Transverse colon (tissue), 4 donors: Measurements from ENCODE around the gene MYADML2. TPM values are rescaled to one million over a fixed set of nuclear protein-coding genes. Genes with fewer than 3 reads are reported as not detected.
A peak's percentile ranks its signal among the peaks of the same experiment; 100 is the strongest.

Experiments
- DNase-seq: peaks from one replicate; pipeline ENCODE4 v3.0.0-alpha.2; 2019
- H3K27ac ChIP-seq, 4 donors: fragments of 200-600 bp; sonication (generic); 2 replicates each; pipeline ENCODE4 v1.5.1; 2016 to 2018; ENCODE audit warnings: inconsistent platforms in 4 of 4
- H3K27me3 ChIP-seq: fragments of 200-600 bp; sonication (generic); 2 replicates; pipeline ENCODE4 v1.5.1; 2017; ENCODE audit warnings: inconsistent platforms
- H3K36me3 ChIP-seq, 4 donors: fragments of 200-600 bp; sonication (generic); 2 replicates each; pipeline ENCODE4 v1.5.1; 2017 to 2019; ENCODE audit warnings: inconsistent platforms in 4 of 4
- H3K4me1 ChIP-seq, 4 donors: fragments of 200-600 bp; sonication (generic); 2 replicates each; pipeline ENCODE4 v1.5.1; 2017 to 2020; ENCODE audit warnings: inconsistent platforms in 4 of 4
- H3K4me3 ChIP-seq, 4 donors: fragments of 200-600 bp; sonication (generic); 1 replicate in 1 of 4; 2 replicates in 3 of 4; pipeline versions ENCODE4 v1.5.1 to v1.6.1; 2017 to 2019; ENCODE audit warnings: inconsistent platforms in 4 of 4
- H3K9me3 ChIP-seq, 2 donors: fragments of 200-600 bp; sonication (generic); 2 replicates each; pipeline ENCODE4 v1.5.1; 2017 to 2019; ENCODE audit warnings: inconsistent platforms in 2 of 2
- EP300 ChIP-seq: sonication (generic); formaldehyde crosslinking; IDR thresholded peaks from one replicate; pipeline ENCODE4 v1.6.1; 2017; ENCODE audit warnings: antibody characterized with exemption, low read depth
- POLR2A ChIP-seq: fragments of 450-650 bp; IDR thresholded peaks from one replicate; pipeline ENCODE4 v1.6.1; 2016; ENCODE audit warnings: antibody characterized with exemption, mild to moderate bottlenecking, moderate library complexity
- POLR2AphosphoS5 ChIP-seq, 3 donors: sonication (generic); formaldehyde crosslinking; IDR thresholded peaks; one replicate each; pipeline ENCODE4 v1.6.1; 2016; ENCODE audit warnings: antibody characterized with exemption in 3 of 3
- WGBS, 2 donors: methylation state at CpG; one replicate each; pipeline ENCODE4 v1.1.5; 2018; ENCODE audit warnings: low coverage in 1 of 2; 5-methylcytosine and 5-hydroxymethylcytosine counted together
- in situ Hi-C, 4 donors: fragments of 200-750 bp; cut with MboI; loops; one replicate each; pipeline versions ENCODE4 v1.15.0 to v1.15.1; 2017; ENCODE audit warnings: low sequenced_read_pairs in 3 of 4, low pct_ligation_motif_present in 1 of 4, low pct_unique_long_range_greater_than_20kb in 1 of 4
- intact Hi-C: fragments of 100-400 bp; cut with DNase I; formaldehyde crosslinking; loops from one replicate; pipeline ENCODE4 v1.15.1; 2023; ENCODE audit warnings: low total_unique reads
- total RNA-seq, 4 donors: library from RNA; depleted of rRNA; stranded (reverse); fragments of >200 nt; gene quantifications; one replicate each; pipeline ENCODE4 v1.1.0, GENCODE V29; 2016
- TF ChIP-seq, protein P1 (sequence below), 5 experiments: fragments of 200-600 bp in 3 of 5; fragments of 450-650 bp in 2 of 5; sonication (generic) in 3 of 5; IDR thresholded peaks; 1 replicate in 2 of 5; 2 replicates in 3 of 5; pipeline ENCODE4 v1.5.1; 2016 to 2017; ENCODE audit warnings: antibody characterized with exemption in 5 of 5, inconsistent platforms in 3 of 5, mild to moderate bottlenecking in 2 of 5, moderate library complexity in 1 of 5

Gene MYADML2
- total RNA-seq, 4 donors from 2014 or later, result not detected

DNA sequence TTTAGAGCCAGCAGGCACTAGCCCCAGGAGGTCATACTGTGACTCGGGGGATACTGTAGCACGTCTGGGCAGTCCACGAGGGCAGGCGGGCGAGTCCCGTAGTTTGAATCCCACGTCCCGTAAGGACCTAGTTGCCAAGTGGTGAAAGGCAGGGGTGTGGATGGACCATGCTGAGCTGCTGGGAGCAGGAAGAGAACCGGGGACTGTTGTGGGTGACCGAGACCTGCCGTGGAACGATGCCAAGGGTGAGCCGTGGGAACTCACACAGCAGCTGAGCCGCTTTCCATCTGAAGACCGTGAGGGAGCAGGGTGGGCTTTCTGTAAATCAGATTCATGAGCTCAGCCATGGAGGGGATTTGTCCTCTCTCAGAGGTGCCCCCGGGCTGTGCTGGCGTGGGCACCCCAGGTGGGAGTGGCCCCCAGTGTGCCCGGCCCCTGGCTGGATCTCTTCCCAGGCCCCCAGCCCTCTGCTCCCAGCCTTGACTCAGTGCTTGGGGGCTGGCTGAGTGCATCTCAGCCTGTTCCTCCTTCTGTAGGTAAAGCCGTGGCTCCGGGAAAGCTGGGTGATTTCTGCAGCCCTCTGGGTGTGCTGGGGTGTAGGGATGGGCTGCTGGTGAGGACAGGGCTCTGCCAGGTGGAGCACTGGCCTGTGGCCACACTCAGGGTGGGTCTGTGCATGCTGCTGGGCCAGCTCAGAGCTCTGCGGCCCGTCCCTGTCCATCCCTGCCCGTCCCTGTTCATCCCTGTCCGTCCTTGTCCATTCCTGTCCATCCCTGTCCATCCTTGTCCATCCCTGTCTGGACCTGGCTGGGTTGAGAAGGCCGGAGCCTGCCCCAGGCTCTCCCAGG, 44.0 kb upstream of the MYADML2 start:
- no peak for DNase-seq
- H3K36me3 ChIP-seq, result no peaks in the 10 kb centered on the region
- WGBS, 2 donors, result 73 to 80% methylated on average over 1 to 22 of the region's 25 CpGs
- H3K27ac ChIP-seq, result peak overlapping the region; percentile 58 to 79 (median 71)
- in situ Hi-C loops, result no loop called here
- intact Hi-C loops, result no loop called here
- H3K4me1 ChIP-seq, result peaks cover 7 to 19% (median 16%) of the 10 kb centered on the region in 4 donors
- H3K9me3 ChIP-seq, result no peaks in the 10 kb centered on the region
- H3K4me3 ChIP-seq, result peak overlapping the region in 1 of 4 donors; percentile 26
- no peak for TF ChIP-seq EP300
- no peak for TF ChIP-seq POLR2AphosphoS5 (IDR thresholded peaks at IDR 0.05)
- TF ChIP-seq POLR2A, result no peak
- H3K27me3 ChIP-seq, result no peaks in the 10 kb centered on the region

DNA sequence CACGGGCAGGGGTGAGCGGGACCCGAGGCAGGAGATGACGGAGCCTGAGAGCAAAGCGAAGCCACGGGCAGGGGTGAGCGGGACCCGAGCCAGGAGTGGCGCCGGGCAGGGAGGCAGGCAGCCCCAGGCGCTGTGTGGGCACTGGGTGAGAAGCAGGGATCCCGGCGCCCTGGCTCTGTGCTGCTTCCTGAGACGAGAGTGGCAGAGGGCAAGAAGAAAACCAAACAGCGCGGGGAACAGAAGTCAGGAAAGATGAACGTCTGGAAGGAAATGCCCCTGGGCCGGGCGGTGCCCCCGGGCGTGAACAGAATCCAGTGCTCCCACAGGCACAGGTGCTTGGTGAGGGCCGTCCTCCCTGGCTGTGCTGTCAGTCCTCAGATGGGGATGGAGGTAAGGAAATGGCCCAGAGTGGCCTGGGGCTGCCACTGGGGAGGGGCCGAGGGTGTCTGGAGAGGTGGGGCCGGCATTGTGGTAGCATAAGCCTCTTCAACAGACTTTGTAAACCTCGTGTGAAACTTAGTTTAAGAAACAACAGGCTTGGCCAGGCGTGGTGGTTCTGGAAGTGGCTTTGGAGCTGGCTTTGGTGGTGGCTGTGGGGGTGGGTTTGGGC, 40.2 kb upstream of the MYADML2 start:
- TF ChIP-seq, protein P1, sequence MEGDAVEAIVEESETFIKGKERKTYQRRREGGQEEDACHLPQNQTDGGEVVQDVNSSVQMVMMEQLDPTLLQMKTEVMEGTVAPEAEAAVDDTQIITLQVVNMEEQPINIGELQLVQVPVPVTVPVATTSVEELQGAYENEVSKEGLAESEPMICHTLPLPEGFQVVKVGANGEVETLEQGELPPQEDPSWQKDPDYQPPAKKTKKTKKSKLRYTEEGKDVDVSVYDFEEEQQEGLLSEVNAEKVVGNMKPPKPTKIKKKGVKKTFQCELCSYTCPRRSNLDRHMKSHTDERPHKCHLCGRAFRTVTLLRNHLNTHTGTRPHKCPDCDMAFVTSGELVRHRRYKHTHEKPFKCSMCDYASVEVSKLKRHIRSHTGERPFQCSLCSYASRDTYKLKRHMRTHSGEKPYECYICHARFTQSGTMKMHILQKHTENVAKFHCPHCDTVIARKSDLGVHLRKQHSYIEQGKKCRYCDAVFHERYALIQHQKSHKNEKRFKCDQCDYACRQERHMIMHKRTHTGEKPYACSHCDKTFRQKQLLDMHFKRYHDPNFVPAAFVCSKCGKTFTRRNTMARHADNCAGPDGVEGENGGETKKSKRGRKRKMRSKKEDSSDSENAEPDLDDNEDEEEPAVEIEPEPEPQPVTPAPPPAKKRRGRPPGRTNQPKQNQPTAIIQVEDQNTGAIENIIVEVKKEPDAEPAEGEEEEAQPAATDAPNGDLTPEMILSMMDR (IDR thresholded peaks at IDR 0.05), result no peak
- no peak for DNase-seq
- peaks cover 4 to 14% (median 12%) of the 10 kb centered on the region in 4 donors for H3K4me1 ChIP-seq
- H3K27ac ChIP-seq, result no peak overlapping the region
- H3K36me3 ChIP-seq, result no peaks in the 10 kb centered on the region
- H3K27me3 ChIP-seq, result no peaks in the 10 kb centered on the region
- no peaks in the 10 kb centered on the region for H3K9me3 ChIP-seq
- in situ Hi-C loops (no loop called here), intact Hi-C loops (no loop called here)
- no peak overlapping the region for H3K4me3 ChIP-seq
- WGBS, 2 donors, result 91 to 99% methylated on average over 13 to 26 of the region's 26 CpGs

DNA sequence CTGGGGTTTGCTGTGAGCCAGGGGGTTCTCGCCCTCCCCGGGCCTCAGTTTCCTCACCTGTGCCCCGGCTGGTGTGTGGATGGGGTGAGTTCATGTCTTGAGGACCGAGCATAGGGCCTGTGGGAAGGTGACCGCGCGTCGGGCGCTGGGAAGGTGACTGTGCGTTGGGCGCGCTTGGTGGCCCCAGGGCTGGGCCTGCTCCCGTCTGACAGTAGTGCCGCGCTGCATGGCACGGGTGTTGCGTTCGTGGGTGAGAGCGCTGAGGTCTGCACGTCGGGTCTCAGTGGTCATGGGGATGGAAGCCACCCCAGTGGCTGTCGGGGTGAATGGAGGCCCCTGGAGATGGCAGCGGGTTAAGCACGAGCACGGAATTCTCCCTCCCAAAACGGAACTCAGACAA, 39.6 kb upstream of the MYADML2 start:
- H3K27ac ChIP-seq, result no peak overlapping the region
- H3K9me3 ChIP-seq, result no peaks in the 10 kb centered on the region
- in situ Hi-C loops, result no loop called here
- no peak overlapping the region for H3K4me3 ChIP-seq
- no peak for DNase-seq
- no peaks in the 10 kb centered on the region for H3K36me3 ChIP-seq
- intact Hi-C loops, result no loop called here
- H3K4me1 ChIP-seq, result peaks cover 0 to 7% (median 7%) of the 10 kb centered on the region in 4 donors
- TF ChIP-seq POLR2AphosphoS5 (IDR thresholded peaks at IDR 0.05), result no peak
- TF ChIP-seq, protein P1 (IDR thresholded peaks at IDR 0.05), result no peak
- H3K27me3 ChIP-seq, result no peaks in the 10 kb centered on the region
- 94 to 98% methylated on average over 16 to 24 of the region's 26 CpGs for WGBS, 2 donors

DNA sequence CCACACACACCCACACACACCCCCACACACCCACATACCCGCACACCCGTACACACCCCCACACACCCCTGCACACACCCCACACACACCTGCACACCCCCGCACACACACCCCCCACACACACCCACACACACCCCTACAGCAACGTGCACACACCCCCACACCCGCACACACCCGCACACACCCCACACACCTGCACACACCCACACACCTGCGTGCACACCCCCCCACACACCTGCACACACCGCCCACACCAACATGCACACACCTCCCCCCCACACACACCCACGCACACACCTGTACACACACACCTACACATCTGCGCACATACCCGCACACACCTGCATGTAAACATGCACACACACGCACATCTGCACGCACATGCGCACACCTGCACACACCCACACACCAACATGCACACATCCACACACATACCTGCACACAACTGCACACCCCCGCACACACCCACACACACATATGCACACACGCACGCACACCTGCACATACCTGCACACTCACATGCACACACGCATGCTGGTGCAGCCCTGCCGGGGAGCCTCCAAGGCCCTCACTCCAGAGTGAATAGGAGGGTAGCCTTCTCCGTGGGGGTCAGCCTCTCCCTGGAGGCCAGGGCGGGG, 37.9 kb upstream of the MYADML2 start:
- no peak overlapping the region for H3K4me3 ChIP-seq
- in situ Hi-C loops, result no loop called here
- DNase-seq, result no peak
- H3K36me3 ChIP-seq, result no peaks in the 10 kb centered on the region
- H3K9me3 ChIP-seq, result no peaks in the 10 kb centered on the region
- TF ChIP-seq POLR2AphosphoS5 (IDR thresholded peaks at IDR 0.05), result no peak
- TF ChIP-seq, protein P1 (IDR thresholded peaks at IDR 0.05), result no peak
- TF ChIP-seq POLR2A, result no peak
- 87% methylated on average over 21 of the region's 21 CpGs; no CpG with 5 or more reads in 1 of the 2 donors for WGBS, 2 donors
- no peaks in the 10 kb centered on the region for H3K4me1 ChIP-seq
- intact Hi-C loops, result no loop called here
- H3K27ac ChIP-seq, result no peak overlapping the region
- H3K27me3 ChIP-seq, result no peaks in the 10 kb centered on the region
